Measurements from ENCODE around the gene ADCY5.

ADCY5 gene

DNA sequence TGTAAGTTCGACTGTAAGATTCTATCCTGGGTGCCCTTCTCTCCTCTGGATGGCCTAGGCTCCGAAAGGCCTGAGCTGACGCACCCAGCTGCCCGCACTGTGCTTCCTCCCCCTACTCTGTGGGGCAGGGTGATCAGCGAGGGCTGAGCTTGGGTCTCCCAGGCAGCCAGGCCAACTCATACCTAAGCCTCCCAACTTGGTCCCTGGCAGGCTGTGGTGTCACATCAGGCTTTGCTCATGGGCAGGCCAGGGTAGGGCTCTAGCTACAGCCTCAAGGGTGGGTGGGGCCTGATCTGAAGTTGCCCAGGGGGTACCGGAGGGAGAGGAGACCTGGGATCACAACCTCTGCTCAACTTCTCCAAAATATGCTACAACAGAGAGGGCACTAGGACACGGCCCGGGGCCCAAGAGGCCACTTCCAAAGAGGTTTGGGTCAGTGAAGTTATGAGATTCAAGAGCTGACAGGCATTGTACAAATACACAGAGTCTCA lies 123.1 kb downstream of the ADCY5 start:
- no peak for DNase-seq (ENCODE audit: low read depth)
- TF ChIP-seq, protein P1, sequence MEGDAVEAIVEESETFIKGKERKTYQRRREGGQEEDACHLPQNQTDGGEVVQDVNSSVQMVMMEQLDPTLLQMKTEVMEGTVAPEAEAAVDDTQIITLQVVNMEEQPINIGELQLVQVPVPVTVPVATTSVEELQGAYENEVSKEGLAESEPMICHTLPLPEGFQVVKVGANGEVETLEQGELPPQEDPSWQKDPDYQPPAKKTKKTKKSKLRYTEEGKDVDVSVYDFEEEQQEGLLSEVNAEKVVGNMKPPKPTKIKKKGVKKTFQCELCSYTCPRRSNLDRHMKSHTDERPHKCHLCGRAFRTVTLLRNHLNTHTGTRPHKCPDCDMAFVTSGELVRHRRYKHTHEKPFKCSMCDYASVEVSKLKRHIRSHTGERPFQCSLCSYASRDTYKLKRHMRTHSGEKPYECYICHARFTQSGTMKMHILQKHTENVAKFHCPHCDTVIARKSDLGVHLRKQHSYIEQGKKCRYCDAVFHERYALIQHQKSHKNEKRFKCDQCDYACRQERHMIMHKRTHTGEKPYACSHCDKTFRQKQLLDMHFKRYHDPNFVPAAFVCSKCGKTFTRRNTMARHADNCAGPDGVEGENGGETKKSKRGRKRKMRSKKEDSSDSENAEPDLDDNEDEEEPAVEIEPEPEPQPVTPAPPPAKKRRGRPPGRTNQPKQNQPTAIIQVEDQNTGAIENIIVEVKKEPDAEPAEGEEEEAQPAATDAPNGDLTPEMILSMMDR (IDR thresholded peaks at IDR 0.05; ENCODE audit: low read depth, low read length, missing control alignments) = no peak

GRCh38 chr3:123324880-123325765 lies 123.8 kb downstream of the ADCY5 start:
- TF ChIP-seq, protein P1 (IDR thresholded peaks at IDR 0.05; ENCODE audit: low read depth, low read length, missing control alignments) = no peak
- H3K4me3 ChIP-seq (ENCODE audit: low read depth, low read length) = no peak overlapping the region
- no peak for DNase-seq (ENCODE audit: low read depth)

More for the DNA sequence above, 123.1 kb downstream of the ADCY5 start:
- H3K4me3 ChIP-seq (ENCODE audit: low read depth, low read length) = no peak overlapping the region

DNA sequence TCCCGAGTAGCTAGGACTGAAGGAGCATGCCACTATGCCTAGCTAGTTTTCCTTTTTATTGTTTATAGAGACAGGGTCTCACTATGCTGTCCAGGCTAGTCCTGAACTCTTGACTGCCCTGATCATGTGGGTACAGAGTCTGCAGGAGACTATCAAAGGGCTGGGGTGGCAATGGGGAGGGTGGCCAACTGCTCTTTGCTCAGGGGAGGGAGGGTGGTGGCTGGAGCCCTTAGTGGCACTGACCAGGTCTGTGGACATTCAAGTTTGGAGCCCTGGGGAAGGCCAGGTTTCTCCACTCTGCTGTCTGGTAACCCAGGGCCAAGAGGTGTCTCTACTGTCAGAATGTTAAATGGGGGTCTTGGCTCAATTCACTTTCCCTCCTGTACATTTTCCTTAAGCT lies 125.1 kb downstream of the ADCY5 start:
- DNase-seq (ENCODE audit: low read depth) = no peak
- no peak overlapping the region for H3K4me3 ChIP-seq (ENCODE audit: low read depth, low read length)
- TF ChIP-seq, protein P1 (IDR thresholded peaks at IDR 0.05; ENCODE audit: low read depth, low read length, missing control alignments) = no peak

GRCh38 chr3:123322866-123323265 lies 126.0 kb downstream of the ADCY5 start:
- no peak for DNase-seq (ENCODE audit: low read depth)
- no peak overlapping the region for H3K4me3 ChIP-seq (ENCODE audit: low read depth, low read length)
- TF ChIP-seq, protein P1 (IDR thresholded peaks at IDR 0.05; ENCODE audit: low read depth, low read length, missing control alignments) = no peak

DNA sequence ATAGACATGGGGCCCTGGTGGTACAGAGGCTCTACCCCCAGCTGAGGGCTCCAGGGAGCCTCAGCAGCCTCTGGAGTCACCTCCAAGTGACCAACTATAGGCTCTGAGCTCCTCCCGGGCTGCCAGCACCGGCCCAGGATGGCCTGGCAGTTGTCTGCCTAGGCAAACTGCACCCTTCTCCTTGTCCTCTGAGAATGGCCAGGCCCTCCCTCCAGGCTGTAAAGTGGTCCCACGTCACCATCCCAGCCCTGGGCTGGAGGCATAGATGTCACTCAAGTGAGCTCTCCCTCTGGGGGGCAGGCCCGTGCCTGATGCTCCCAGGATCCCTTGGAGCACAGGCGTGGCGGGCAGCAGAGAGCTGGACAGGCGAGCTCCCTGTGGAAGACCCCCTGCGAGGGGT lies 127.1 kb downstream of the ADCY5 start:
- TF ChIP-seq, protein P1 (IDR thresholded peaks at IDR 0.05; ENCODE audit: low read depth, low read length, missing control alignments) = no peak
- no peak overlapping the region for H3K4me3 ChIP-seq (ENCODE audit: low read depth, low read length)
- no peak for DNase-seq (ENCODE audit: low read depth)

DNA sequence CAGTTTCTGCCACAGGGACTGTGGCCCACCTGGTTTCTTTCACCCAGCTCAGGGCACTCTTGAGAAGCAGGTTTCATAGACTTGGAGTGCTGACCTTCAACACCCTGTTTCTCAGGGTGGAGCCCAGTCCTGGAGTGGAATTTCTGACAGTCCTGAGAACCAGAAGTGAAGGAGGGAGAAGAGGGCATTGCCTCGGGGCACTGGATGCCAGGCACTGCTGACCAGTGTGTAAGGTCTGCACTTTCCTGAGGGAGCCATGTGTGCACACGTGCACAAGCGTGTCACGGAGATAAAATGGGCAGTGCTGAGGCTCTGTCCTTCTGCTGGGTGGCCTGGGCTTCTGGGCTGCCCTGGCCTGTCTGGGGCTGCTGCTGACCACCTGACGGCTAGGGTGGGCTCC lies 128.7 kb downstream of the ADCY5 start:
- H3K4me3 ChIP-seq (ENCODE audit: low read depth, low read length) = no peak overlapping the region
- DNase-seq (ENCODE audit: low read depth) = no peak
- TF ChIP-seq, protein P1 (IDR thresholded peaks at IDR 0.05; ENCODE audit: low read depth, low read length, missing control alignments) = no peak

All from GM12864 (cell line).